K562 (cell line): ENCODE results near the gene PIANP. TPM values are rescaled to one million over a fixed set of nuclear protein-coding genes. Genes with fewer than 3 reads are reported as not detected.

Experiments
- ARID3B ChIP-seq: fragments of 250-450 bp; sonication (Bioruptor Pico); IDR thresholded peaks from 2 replicates; pipeline ENCODE4 v1.4.0; 2020; ENCODE audit warnings: borderline replicate concordance
- BRF2 ChIP-seq: IDR thresholded peaks from 3 replicates; pipeline ENCODE4 v1.6.1; 2011; ENCODE audit warnings: borderline replicate concordance, mild to moderate bottlenecking; ENCODE audit not compliant: insufficient read length, insufficient read depth
- CREB3L1 ChIP-seq: fragments of 450-650 bp; IDR thresholded peaks from 2 replicates; pipeline ENCODE4 v1.6.1; 2014; ENCODE audit warnings: low read depth, mild to moderate bottlenecking, moderate library complexity, borderline replicate concordance
- JUN ChIP-seq, 2 experiments: sonication (generic) in 1 of 2; formaldehyde crosslinking in 1 of 2; IDR thresholded peaks; 2 replicates each; pipeline versions ENCODE4 v1.6.1 to v1.8.0; 2012 to 2022; ENCODE audit warnings: borderline replicate concordance in 2 of 2, mild to moderate bottlenecking in 2 of 2, improper control_type of control experiment in 1 of 2, low read depth in 1 of 2, low read length in 1 of 2, missing genetic modification reagents in 1 of 2
- PPARD ChIP-seq: fragments of 250-450 bp; sonication (Bioruptor Pico); IDR thresholded peaks from 2 replicates; pipeline ENCODE4 v1.8.0; 2022; ENCODE audit warnings: inconsistent platforms, mild to moderate bottlenecking, moderate library complexity
- SIN3A ChIP-seq, 2 experiments: fragments of 150-350 bp in 1 of 2; IDR thresholded peaks; 2 replicates each; pipeline ENCODE4 v1.6.1; 2011 to 2016; ENCODE audit warnings: borderline replicate concordance in 2 of 2, low read depth in 2 of 2, low read length in 2 of 2, mild to moderate bottlenecking in 2 of 2, moderate library complexity in 2 of 2; ENCODE audit not compliant: control insufficient read depth in 1 of 2
- TEAD1 ChIP-seq, 2 experiments: fragments of 450-650 bp in 1 of 2; sonication (generic) in 1 of 2; formaldehyde crosslinking; IDR thresholded peaks; 2 replicates each; pipeline versions ENCODE4 v1.4.0 to v1.8.0; 2020 to 2022; ENCODE audit warnings: mild to moderate bottlenecking in 2 of 2, missing genetic modification reagents in 1 of 2
- ZC3H8 ChIP-seq: fragments of 450-650 bp; IDR thresholded peaks from 2 replicates; pipeline ENCODE4 v1.6.1; 2017
- ZNF740 ChIP-seq, 3 experiments: fragments of 200-800 bp in 1 of 3; sonication (Bioruptor generic) in 1 of 3; sonication (generic) in 1 of 3; formaldehyde crosslinking in 1 of 3; IDR thresholded peaks; 2 replicates each; pipeline versions ENCODE4 v1.6.1 to v1.8.0; 2016 to 2022; ENCODE audit warnings: mild to moderate bottlenecking in 2 of 3, missing compliant biosample characterization in 2 of 3, missing genetic modification characterization in 2 of 3, missing genetic modification reagents in 1 of 3
- polyA plus RNA-seq, 8 experiments: library from polyadenylated mRNA; depleted of rRNA in 4 of 8; stranded (reverse) in 5 of 8; unstranded in 3 of 8; fragments of >200 nt; fragmentation: Nextera tagmentation in 2 of 8; fragmentation: Illumina TruSeq in 1 of 8; extraction: Ambion mirVana in 2 of 8; extraction: Trizol in 1 of 8; gene quantifications; 2 replicates each; pipeline versions ENCODE4 v1.2.1 to v1.2.3, GENCODE V29; 2011 to 2014; ENCODE audit warnings: inconsistent platforms in 1 of 8, missing spikeins in 1 of 8
- total RNA-seq, 7 experiments: library from RNA; depleted of rRNA in 6 of 7; stranded (reverse); fragments of >200 nt in 6 of 7; fragmentation: Illumina TruSeq in 2 of 7; extraction: Trizol in 2 of 7; gene quantifications; 2 replicates each; pipeline versions ENCODE4 v1.2.1 to v1.2.3, GENCODE V29; 2011 to 2021; ENCODE audit warnings: low replicate concordance in 1 of 7
- TF ChIP-seq, protein P1 (sequence below), 2 experiments: fragments of 200-800 bp in 1 of 2; sonication (Bioruptor generic) in 1 of 2; sonication (generic) in 1 of 2; formaldehyde crosslinking in 1 of 2; IDR thresholded peaks in 1 of 2; conservative IDR thresholded peaks in 1 of 2; 2 replicates each; pipeline versions ENCODE4 v1.5.0 to v1.6.1; 2016 to 2020; ENCODE audit warnings: missing compliant biosample characterization in 1 of 2, missing genetic modification characterization in 1 of 2, missing genetic modification reagents in 1 of 2
- TF ChIP-seq, protein P2 (sequence below): sonication (generic); formaldehyde crosslinking; IDR thresholded peaks from 2 replicates; pipeline ENCODE4 v1.8.0; 2022; ENCODE audit warnings: mild to moderate bottlenecking, missing genetic modification reagents, borderline replicate concordance

PIANP gene
- total and polyA plus RNA-seq, 9 of the 15 experiments (the other 6 are each of a cell fraction or from before 2014, with no cell fraction given): 0.07 TPM; not detected in 8

GRCh38 chr12:6662906-6663742 is 37.5 kb downstream of the PIANP start, which contains the start of gene ING4 (continued):
- TF ChIP-seq BRF2 (no peak), ZC3H8 (no peak), ZNF740 (CRISPR knock-in tag; IDR thresholded peaks at IDR 0.05) (no peak), ZNF740 (tag; IDR thresholded peaks at IDR 0.05) (no peak), CREB3L1 (peak; percentile 70), TEAD1 (CRISPR knock-in tag; IDR thresholded peaks at IDR 0.05) (peak in 1 of 2 experiments; percentile 73; a peak in 1 of 4 replicates), SIN3A (IDR thresholded peaks at IDR 0.05; ENCODE audit: borderline replicate concordance in 2 of 2, control insufficient read depth in 1 of 2, low read depth in 2 of 2, low read length in 2 of 2) (peak; percentile 48 to 89; a peak in 3 of 4 replicates), JUN (IDR thresholded peaks at IDR 0.05; ENCODE audit: borderline replicate concordance, low read depth, low read length) (peak; percentile 90), JUN (CRISPR knock-in tag; IDR thresholded peaks at IDR 0.05; ENCODE audit: borderline replicate concordance) (no peak), PPARD (no peak), ARID3B (CRISPR knock-in tag) (no peak)
- TF ChIP-seq, protein P1, sequence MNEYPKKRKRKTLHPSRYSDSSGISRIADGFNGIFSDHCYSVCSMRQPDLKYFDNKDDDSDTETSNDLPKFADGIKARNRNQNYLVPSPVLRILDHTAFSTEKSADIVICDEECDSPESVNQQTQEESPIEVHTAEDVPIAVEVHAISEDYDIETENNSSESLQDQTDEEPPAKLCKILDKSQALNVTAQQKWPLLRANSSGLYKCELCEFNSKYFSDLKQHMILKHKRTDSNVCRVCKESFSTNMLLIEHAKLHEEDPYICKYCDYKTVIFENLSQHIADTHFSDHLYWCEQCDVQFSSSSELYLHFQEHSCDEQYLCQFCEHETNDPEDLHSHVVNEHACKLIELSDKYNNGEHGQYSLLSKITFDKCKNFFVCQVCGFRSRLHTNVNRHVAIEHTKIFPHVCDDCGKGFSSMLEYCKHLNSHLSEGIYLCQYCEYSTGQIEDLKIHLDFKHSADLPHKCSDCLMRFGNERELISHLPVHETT (CRISPR knock-in tag; conservative IDR thresholded peaks at IDR 0.05 in 1 of 2, IDR thresholded peaks at IDR 0.05 in 1 of 2): peak in 1 of 2 experiments; percentile 84; a peak in 2 of 4 replicates
- TF ChIP-seq, protein P2, sequence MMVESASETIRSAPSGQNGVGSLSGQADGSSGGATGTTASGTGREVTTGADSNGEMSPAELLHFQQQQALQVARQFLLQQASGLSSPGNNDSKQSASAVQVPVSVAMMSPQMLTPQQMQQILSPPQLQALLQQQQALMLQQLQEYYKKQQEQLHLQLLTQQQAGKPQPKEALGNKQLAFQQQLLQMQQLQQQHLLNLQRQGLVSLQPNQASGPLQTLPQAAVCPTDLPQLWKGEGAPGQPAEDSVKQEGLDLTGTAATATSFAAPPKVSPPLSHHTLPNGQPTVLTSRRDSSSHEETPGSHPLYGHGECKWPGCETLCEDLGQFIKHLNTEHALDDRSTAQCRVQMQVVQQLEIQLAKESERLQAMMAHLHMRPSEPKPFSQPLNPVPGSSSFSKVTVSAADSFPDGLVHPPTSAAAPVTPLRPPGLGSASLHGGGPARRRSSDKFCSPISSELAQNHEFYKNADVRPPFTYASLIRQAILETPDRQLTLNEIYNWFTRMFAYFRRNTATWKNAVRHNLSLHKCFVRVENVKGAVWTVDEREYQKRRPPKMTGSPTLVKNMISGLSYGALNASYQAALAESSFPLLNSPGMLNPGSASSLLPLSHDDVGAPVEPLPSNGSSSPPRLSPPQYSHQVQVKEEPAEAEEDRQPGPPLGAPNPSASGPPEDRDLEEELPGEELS (CRISPR knock-in tag): no peak
